T follicular helper cell (primary cell): ENCODE measurements around the gene OR12D3.
"Not testable (repeated sequence)": the region's sequence is repeated elsewhere in the genome, so short reads cannot be mapped to it uniquely, and the experiment has no call there.

Experiments used
- DNase-seq: peaks from one replicate; pipeline ENCODE4 v3.0.0-alpha.2; 2020; ENCODE audit warnings: low read depth
- total RNA-seq, 2 experiments: gene quantifications; one replicate each; lab custom pipeline; 2026; lab: John Stamatoyannopoulos, UW

The OR12D3 gene
- 0 reads per million in 2 experiments for total RNA-seq

DNA sequence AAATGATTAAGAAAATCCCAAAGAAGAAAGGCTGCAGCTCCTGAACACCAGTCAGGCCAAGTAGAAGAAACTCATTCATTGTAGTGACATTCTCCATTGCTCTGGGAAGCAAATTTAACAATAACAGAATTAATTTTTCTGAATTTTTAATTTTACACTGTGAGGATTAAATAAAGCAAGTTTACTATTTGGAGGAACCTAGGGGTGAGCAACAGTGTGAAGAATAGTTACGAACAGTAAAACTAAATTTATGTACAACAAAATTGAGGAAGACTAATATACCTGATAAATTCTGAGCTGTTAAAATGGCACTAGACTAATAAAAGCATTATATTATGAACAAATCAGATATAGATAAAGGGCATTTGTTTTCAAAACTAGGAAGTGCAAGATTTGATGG lies at the start of gene OR12D3:
Gene OR12D3 (minus strand): TSS at position 101 of the 400 bp plus-strand sequence. CDS start 4 bp downstream, at position 97.
- no peak for DNase-seq

GRCh38 chr6:29424575-29424974 lies 49.5 kb upstream of the OR12D3 start:
- DNase-seq: no peak

- DNase-seq: no peak
Measured at GRCh38 chr6:29424168-29424567, 49.1 kb upstream of the OR12D3 start.

DNA sequence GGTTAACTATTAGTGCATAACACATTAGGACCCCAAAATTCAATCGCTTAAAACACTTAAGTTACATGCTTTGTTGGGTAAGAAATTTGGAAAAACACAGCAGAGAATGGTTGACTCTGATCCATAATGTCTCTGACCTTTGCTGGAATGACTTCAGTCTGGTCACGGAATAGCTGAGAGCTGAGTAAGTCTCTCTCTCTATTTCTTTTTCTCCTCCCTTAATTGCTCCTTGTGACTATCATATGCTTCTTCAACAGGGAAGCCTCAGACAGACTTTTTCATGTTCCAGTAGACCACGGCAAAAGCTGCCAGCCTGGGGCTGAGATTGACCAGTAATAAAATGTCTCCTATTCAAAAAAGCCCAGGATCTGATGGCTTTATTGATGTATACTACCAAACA lies 44.4 kb upstream of the OR12D3 start:
- DNase-seq: no peak

DNA sequence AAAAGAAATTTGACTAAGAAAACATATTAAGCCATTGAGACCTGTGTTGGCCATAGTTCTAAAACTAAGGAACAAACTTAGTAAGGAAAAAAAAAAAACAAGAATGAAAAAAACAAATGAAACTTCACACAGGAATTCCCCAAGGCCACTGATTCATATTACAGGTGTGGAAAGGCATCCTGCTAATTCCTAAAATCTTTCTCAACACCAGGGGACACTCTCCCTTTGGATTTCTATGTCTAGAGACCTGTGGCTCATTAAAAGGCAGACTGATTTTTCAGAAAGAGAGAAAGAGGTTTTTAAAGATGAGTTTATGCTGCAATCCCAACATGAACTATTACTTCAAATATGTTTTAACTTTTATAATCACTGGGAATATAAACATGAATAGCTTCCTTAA lies 39.5 kb upstream of the OR12D3 start, which contains the start of gene OR12D1:
Gene OR12D1 (plus strand): TSS at position 341 of the 400 bp plus-strand sequence.
- DNase-seq: no peak

DNA sequence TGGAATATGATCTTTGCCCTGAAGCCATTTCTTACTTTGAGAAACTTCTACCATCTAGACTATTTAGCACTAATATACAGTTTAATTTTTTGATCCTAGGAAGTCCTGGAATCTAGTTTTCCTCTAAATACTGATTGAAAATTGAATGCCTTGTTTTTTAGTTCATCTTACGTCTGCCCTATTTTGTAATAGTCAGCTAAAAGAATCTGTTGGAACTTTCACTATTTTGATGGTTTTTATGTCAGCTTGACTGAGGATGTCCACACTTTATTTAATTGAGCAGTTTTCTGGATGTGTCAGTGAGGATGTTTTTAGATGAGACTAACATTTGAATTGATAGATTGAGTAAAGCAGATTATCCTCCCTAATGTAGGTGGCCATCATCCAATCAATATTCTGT lies 28.7 kb upstream of the OR12D3 start:
- no peak for DNase-seq

- DNase-seq: no peak
Measured at GRCh38 chr6:29399525-29399924, 24.4 kb upstream of the OR12D3 start.

- DNase-seq: no peak
Measured at GRCh38 chr6:29395331-29395730, 20.2 kb upstream of the OR12D3 start, which contains the start of gene OR12D2. TSS of gene OR12D2 (plus strand) at chr6:29395631. CDS start at chr6:29396700, 1,069 bp downstream.

DNA sequence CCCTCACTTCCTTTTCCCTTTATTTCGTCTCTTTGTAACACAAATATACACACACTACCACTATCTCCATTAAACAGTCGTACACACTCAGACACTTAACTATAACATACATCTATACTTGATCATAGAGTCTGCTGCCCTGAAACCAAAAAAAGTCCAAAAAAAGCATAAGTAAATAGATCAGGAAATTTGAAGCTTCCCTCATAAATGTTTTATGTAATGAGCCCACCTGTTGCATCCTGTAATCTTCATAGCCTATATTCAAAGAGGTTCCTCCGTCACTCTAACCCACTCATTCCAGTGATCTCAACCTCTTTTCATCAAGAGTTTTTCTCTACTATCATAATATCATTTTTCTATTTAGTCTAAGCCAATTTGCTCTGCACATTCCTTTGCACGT lies 13.4 kb upstream of the OR12D3 start:
- no peak for DNase-seq

DNA sequence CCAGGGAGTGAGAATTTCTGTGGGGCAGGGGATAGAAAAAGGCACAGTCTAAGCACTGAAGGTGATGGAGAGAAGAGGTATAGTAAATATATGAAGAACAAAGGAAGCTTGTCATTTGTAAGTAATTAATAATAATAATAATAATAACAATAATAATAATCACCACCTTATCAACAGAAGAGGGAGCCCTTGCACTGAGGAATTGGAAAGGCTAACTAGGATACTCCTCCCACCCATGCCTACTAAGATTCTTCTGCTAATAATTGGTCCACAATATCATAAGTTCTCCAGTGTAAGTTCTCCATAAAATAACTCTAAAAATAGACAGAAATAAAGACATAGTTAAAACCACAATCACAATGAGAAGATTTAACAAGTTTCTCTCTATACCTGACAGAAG lies 912 bp upstream of the OR12D3 start:
- DNase-seq: no peak

DNA sequence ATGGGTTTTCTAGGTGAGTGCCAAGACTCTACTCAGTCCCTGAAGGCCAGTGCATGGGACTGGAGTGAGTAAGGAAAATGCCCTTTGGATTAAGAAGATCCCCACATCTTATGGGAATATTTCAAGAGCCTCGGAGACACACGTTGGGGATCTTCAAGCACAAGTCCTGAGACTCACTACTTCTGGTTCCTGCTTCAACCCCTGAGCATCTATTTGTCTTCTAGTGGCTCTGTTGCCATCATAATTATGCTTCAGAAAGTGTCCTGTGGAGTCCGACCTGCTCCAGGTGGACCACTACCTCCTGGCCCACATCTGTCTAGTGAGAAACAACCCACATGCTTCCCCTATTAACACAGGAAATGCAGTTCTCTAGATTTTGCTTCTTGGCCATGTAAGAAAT lies 6.3 kb downstream of the OR12D3 start, which contains the start of gene OR5V1:
Gene OR5V1 (minus strand): TSS at position 101 of the 400 bp plus-strand sequence. CDS start 12,670 bp downstream, outside the sequence.
- DNase-seq: no peak

- no peak for DNase-seq
Measured at GRCh38 chr6:29355603-29356002, 19.5 kb downstream of the OR12D3 start.

DNA sequence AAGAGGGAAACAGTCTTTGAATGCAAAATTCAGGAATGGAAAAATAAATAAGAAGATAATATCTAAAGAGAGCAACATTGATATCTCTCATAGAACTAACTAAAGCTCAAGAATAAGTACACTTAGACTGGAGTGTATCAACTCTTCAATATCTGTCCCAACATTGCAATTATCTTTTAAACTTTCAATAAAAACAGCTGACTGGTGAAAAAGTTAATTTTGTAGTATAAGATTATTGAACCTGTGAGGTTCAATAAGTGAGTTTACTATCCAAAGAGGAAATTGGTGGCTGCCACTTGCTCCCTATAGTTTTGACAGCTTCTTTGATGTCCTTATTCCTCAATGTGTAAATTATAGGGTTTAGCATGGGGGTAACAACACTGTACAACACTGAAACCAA lies 20.1 kb downstream of the OR12D3 start:
- DNase-seq: no peak

DNA sequence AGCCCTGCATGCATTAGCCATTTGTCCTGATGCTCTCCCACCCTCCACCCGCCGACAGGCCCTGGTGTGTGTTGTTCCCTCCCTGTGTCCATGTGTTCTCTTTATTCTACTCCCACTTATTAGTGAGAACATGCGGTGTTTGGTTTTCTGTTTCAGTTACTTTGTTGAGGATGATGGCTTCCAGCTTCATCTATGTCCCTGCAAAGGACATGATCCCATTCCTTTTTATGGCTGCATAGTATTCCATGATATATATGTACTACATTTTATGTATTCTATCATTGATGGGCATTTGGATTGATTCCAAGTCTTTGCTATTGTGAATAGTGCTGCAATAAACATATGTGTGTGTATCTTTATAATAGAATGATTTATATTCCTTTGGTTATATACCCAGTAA lies 25.7 kb downstream of the OR12D3 start:
- DNase-seq: not testable (repeated sequence)

DNA sequence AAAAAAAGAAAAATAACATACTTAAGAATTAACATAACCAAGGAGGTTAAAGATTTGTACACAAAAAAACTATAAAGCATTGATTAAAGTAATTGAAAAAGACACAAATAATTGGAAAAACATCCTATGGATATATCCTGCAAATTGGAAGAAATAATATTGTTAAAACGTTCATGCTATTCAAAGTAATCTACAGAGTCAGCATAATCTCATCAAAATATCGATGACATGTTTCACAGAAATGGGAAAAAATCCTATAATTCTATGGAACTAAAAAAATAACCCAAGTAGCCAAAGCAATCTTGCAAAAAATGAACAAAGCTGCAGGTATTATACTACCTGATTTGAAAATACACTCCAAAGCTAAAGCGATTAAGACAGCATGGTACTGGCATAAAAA lies 29.7 kb downstream of the OR12D3 start:
- no peak for DNase-seq

DNA sequence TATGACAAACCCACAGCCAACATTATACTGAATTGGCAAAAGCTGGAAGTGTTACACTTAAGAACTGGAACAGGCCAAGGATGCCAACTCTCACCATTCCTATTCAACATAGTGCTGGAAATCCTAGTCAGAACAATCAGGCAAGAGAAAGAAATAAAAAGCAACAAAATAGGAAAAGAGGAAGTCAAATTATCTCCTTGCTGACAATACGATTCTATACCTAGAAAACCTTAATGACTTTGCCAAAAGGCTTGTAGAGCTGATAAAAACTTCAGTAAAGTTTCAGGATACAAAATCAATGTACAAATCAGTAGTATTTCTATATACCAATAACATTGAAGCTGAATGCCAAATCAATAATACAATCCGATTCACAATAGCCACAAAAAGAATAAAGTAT lies 38.8 kb downstream of the OR12D3 start:
- DNase-seq: no peak

- DNase-seq: no peak
Measured at GRCh38 chr6:29332676-29333075, 42.4 kb downstream of the OR12D3 start.

DNA sequence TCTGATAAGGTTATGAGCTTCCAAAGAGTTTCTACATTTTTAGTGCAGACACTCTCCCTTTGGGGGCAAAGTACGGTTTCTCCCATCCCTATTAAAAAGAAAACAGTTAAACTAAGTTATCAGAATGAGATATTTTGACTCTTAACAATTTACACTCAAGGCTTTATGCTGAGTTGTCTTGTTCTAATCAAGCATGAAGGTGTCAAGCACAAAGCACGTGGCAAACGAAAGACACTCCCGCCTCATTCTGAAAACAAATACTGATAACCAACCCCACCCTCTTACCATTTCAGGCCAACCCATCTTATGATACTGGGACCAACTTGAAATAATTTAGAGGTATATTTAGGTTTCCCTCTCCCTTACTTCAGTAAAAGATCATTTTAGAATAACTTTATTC lies 49.3 kb downstream of the OR12D3 start:
- DNase-seq: no peak
